Mesendoderm (in vitro differentiated cells): ENCODE measurements around the gene PNPLA8.

Experiments used
- DNase-seq: peaks from one replicate; pipeline ENCODE4 v3.0.0; 2013
- H2AK5ac ChIP-seq: 2 replicates; pipeline ENCODE4 v1.6.1; 2013; ENCODE audit warnings: low read length, inconsistent platforms
- H2BK120ac ChIP-seq: 2 replicates; pipeline ENCODE4 v1.6.1; 2013; ENCODE audit warnings: low read depth, mild to moderate bottlenecking, low read length, moderate library complexity, mixed read lengths
- H2BK15ac ChIP-seq: replicated peaks from 2 replicates; pipeline ENCODE4 v1.6.1; 2013; ENCODE audit warnings: low read depth, mild to moderate bottlenecking, moderate library complexity
- H2BK5ac ChIP-seq: 2 replicates; pipeline ENCODE4 v1.6.1; 2013; ENCODE audit warnings: low read length, inconsistent platforms
- H3K18ac ChIP-seq: 2 replicates; pipeline ENCODE4 v1.6.1; 2013; ENCODE audit warnings: mild to moderate bottlenecking, low read length, mixed read lengths
- H3K23ac ChIP-seq: one replicate; pipeline ENCODE4 v1.6.1; 2013; ENCODE audit warnings: low read length
- H3K27ac ChIP-seq: 2 replicates; pipeline ENCODE4 v1.5.1; 2013; ENCODE audit warnings: low read depth, mild to moderate bottlenecking, inconsistent platforms, low read length, moderate library complexity
- H3K27me3 ChIP-seq: 2 replicates; pipeline ENCODE4 v1.6.1; 2013; ENCODE audit warnings: low read length, control low read depth, mild to moderate bottlenecking, inconsistent platforms; ENCODE audit not compliant: insufficient read depth, poor library complexity
- H3K36me3 ChIP-seq: 2 replicates; pipeline ENCODE4 v1.6.1; 2013; ENCODE audit warnings: low read length, inconsistent platforms; ENCODE audit not compliant: control insufficient read depth, insufficient read depth
- H3K4ac ChIP-seq: one replicate; pipeline ENCODE4 v1.6.1; 2013; ENCODE audit warnings: low read depth, mild to moderate bottlenecking, low read length, moderate library complexity
- H3K4me1 ChIP-seq: 2 replicates; pipeline ENCODE4 v1.6.1; 2013; ENCODE audit warnings: low read depth, low read length, inconsistent platforms; ENCODE audit not compliant: control insufficient read depth
- H3K4me2 ChIP-seq: 2 replicates; pipeline ENCODE4 v1.6.1; 2013; ENCODE audit warnings: low read length
- H3K4me3 ChIP-seq: 2 replicates; pipeline ENCODE4 v1.5.1; 2013; ENCODE audit warnings: mild to moderate bottlenecking, low read length
- H3K56ac ChIP-seq: one replicate; pipeline ENCODE4 v1.6.1; 2013; ENCODE audit warnings: low read length
- H3K79me1 ChIP-seq: 2 replicates; pipeline ENCODE4 v1.6.1; 2013; ENCODE audit warnings: low read length, inconsistent platforms
- H3K79me2 ChIP-seq: 2 replicates; pipeline ENCODE4 v1.6.1; 2013; ENCODE audit warnings: mild to moderate bottlenecking, low read length; ENCODE audit not compliant: control insufficient read depth, insufficient read depth
- H3K9ac ChIP-seq: 2 replicates; pipeline ENCODE4 v1.6.1; 2013; ENCODE audit warnings: low read length, inconsistent platforms
- H4K5ac ChIP-seq: one replicate; pipeline ENCODE4 v1.6.1; 2013; ENCODE audit warnings: low read length
- H4K8ac ChIP-seq: one replicate; pipeline ENCODE4 v1.6.1; 2013; ENCODE audit warnings: low read depth, mild to moderate bottlenecking, control low read depth, low read length, moderate library complexity
- WGBS: extraction: QIAGEN DNeasy Blood & Tissue Kit; methylation state at CpG from one replicate; pipeline ENCODE4 v1.1.7; 2013; ENCODE audit warnings: low lambda C conversion rate, missing lambda C conversion rate; ENCODE audit not compliant: insufficient coverage; ENCODE audit errors: extremely low coverage; 5-methylcytosine and 5-hydroxymethylcytosine counted together

PNPLA8 gene

GRCh38 chr7:108434010-108434409 is 91.9 kb downstream of the PNPLA8 start:
- H2BK15ac ChIP-seq: no peak overlapping the region
- no peak for DNase-seq
- H3K27me3 ChIP-seq: no peaks in the 10 kb centered on the region
- no peak overlapping the region for H2BK120ac ChIP-seq
- no CpG with 5 or more reads among the region's 2 CpGs for WGBS
- H3K79me2 ChIP-seq: no peaks in the 10 kb centered on the region
- no peaks in the 10 kb centered on the region for H3K36me3 ChIP-seq
- H3K18ac ChIP-seq: no peak overlapping the region
- no peak overlapping the region for H3K4ac ChIP-seq
- no peak overlapping the region for H2AK5ac ChIP-seq
- no peak overlapping the region for H3K4me2 ChIP-seq
- H3K4me3 ChIP-seq: no peak overlapping the region
- H3K56ac ChIP-seq: no peak overlapping the region
- H3K9ac ChIP-seq: no peak overlapping the region
- H3K27ac ChIP-seq: no peak overlapping the region
- no peak overlapping the region for H4K8ac ChIP-seq
- no peak overlapping the region for H4K5ac ChIP-seq
- H2BK5ac ChIP-seq: no peak overlapping the region
- H3K4me1 ChIP-seq: no peaks in the 10 kb centered on the region
- no peaks in the 10 kb centered on the region for H3K79me1 ChIP-seq
- H3K23ac ChIP-seq: no peak overlapping the region

- no peak overlapping the region for H3K18ac ChIP-seq
- no peak overlapping the region for H2BK15ac ChIP-seq
- H2BK120ac ChIP-seq: no peak overlapping the region
Observed at GRCh38 chr7:108431099-108431498, 94.8 kb downstream of the PNPLA8 start.

GRCh38 chr7:108430664-108431063 is 95.3 kb downstream of the PNPLA8 start:
- Histone ChIP-seq H3K79me2 (no peaks in the 10 kb centered on the region), H2BK120ac (no peak overlapping the region), H3K4me1 (no peaks in the 10 kb centered on the region), H3K79me1 (no peaks in the 10 kb centered on the region), H3K4ac (no peak overlapping the region), H3K23ac (no peak overlapping the region), H2BK5ac (no peak overlapping the region), H3K27ac (no peak overlapping the region), H4K8ac (no peak overlapping the region), H3K18ac (no peak overlapping the region), H3K4me2 (no peak overlapping the region), H2AK5ac (no peak overlapping the region), H2BK15ac (no peak overlapping the region), H3K27me3 (no peaks in the 10 kb centered on the region), H4K5ac (no peak overlapping the region), H3K56ac (no peak overlapping the region), H3K36me3 (no peaks in the 10 kb centered on the region), H3K9ac (no peak overlapping the region), H3K4me3 (no peak overlapping the region)
- no peak for DNase-seq
- WGBS: no CpG with 5 or more reads among the region's 1 CpG

More at GRCh38 chr7:108431099-108431498, 94.8 kb downstream of the PNPLA8 start:
- Histone ChIP-seq H3K9ac (no peak overlapping the region), H3K27ac (no peak overlapping the region), H3K56ac (no peak overlapping the region), H2AK5ac (no peak overlapping the region), H2BK5ac (no peak overlapping the region), H3K4me1 (no peaks in the 10 kb centered on the region), H4K5ac (no peak overlapping the region), H3K23ac (no peak overlapping the region), H4K8ac (no peak overlapping the region), H3K4me2 (no peak overlapping the region), H3K36me3 (no peaks in the 10 kb centered on the region), H3K4ac (no peak overlapping the region), H3K4me3 (no peak overlapping the region), H3K27me3 (no peaks in the 10 kb centered on the region), H3K79me1 (no peaks in the 10 kb centered on the region), H3K79me2 (no peaks in the 10 kb centered on the region)
- DNase-seq: no peak
- WGBS: no CpG with 5 or more reads among the region's 1 CpG

GRCh38 chr7:108427766-108428165 is 98.2 kb downstream of the PNPLA8 start:
- no peak overlapping the region for H3K56ac ChIP-seq
- no peak for DNase-seq
- no peak overlapping the region for H3K4ac ChIP-seq
- no peak overlapping the region for H2BK120ac ChIP-seq
- no peak overlapping the region for H4K8ac ChIP-seq
- no peak overlapping the region for H3K9ac ChIP-seq
- no peak overlapping the region for H2BK5ac ChIP-seq
- H3K79me1 ChIP-seq: no peaks in the 10 kb centered on the region
- H3K27ac ChIP-seq: no peak overlapping the region
- H2AK5ac ChIP-seq: no peak overlapping the region
- no peaks in the 10 kb centered on the region for H3K36me3 ChIP-seq
- H3K23ac ChIP-seq: no peak overlapping the region
- WGBS: no CpG with 5 or more reads among the region's 1 CpG
- no peaks in the 10 kb centered on the region for H3K79me2 ChIP-seq
- no peak overlapping the region for H3K4me3 ChIP-seq
- H2BK15ac ChIP-seq: no peak overlapping the region
- H3K18ac ChIP-seq: no peak overlapping the region
- H3K27me3 ChIP-seq: no peaks in the 10 kb centered on the region
- H3K4me1 ChIP-seq: no peaks in the 10 kb centered on the region
- no peak overlapping the region for H3K4me2 ChIP-seq
- no peak overlapping the region for H4K5ac ChIP-seq

GRCh38 chr7:108425714-108426275 is 100.1 kb downstream of the PNPLA8 start:
- Histone ChIP-seq H2BK15ac (no peak overlapping the region), H3K27ac (no peak overlapping the region), H3K23ac (no peak overlapping the region), H3K4me3 (no peak overlapping the region), H3K9ac (no peak overlapping the region), H3K4me2 (no peak overlapping the region), H2BK120ac (no peak overlapping the region), H3K79me2 (no peaks in the 10 kb centered on the region), H3K27me3 (no peaks in the 10 kb centered on the region), H3K56ac (no peak overlapping the region), H3K4ac (no peak overlapping the region), H3K79me1 (no peaks in the 10 kb centered on the region), H3K36me3 (no peaks in the 10 kb centered on the region), H3K18ac (no peak overlapping the region), H4K5ac (no peak overlapping the region), H3K4me1 (no peaks in the 10 kb centered on the region), H4K8ac (no peak overlapping the region), H2AK5ac (no peak overlapping the region), H2BK5ac (no peak overlapping the region)
- WGBS: no CpG with 5 or more reads among the region's 2 CpGs
- DNase-seq: no peak

GRCh38 chr7:108424013-108424412 is 101.9 kb downstream of the PNPLA8 start:
- Histone ChIP-seq H3K79me2 (no peaks in the 10 kb centered on the region), H3K4me2 (no peak overlapping the region), H3K4me1 (no peaks in the 10 kb centered on the region), H3K4ac (no peak overlapping the region), H3K9ac (no peak overlapping the region), H4K8ac (no peak overlapping the region), H3K27me3 (no peaks in the 10 kb centered on the region), H3K23ac (no peak overlapping the region), H3K79me1 (no peaks in the 10 kb centered on the region), H3K56ac (no peak overlapping the region), H2BK5ac (no peak overlapping the region), H3K4me3 (no peak overlapping the region), H3K18ac (no peak overlapping the region), H3K27ac (no peak overlapping the region), H4K5ac (no peak overlapping the region), H2BK120ac (no peak overlapping the region), H3K36me3 (no peaks in the 10 kb centered on the region), H2BK15ac (no peak overlapping the region), H2AK5ac (no peak overlapping the region)
- no peak for DNase-seq
- no CpG with 5 or more reads among the region's 4 CpGs for WGBS
